Ecto neural progenitor cell (in vitro differentiated cells): ENCODE results near the gene ZKSCAN5.
"Not testable (repeated sequence)": the region's sequence is repeated elsewhere in the genome, so short reads cannot be mapped to it uniquely, and the experiment has no call there.

Experiments
- DNase-seq: peaks from one replicate; pipeline ENCODE4 v3.0.0-alpha.2; 2018; ENCODE audit warnings: low spot score

The ZKSCAN5 gene

GRCh38 chr7:99551767-99552463 lies 47.5 kb downstream of the ZKSCAN5 start, which contains the start of gene FAM200A:
FAM200A (minus strand) TSS chr7:99552114; CDS start chr7:99548407, 3,707 bp downstream.
- peak; percentile 88 for DNase-seq

GRCh38 chr7:99553039-99553438 lies 48.6 kb downstream of the ZKSCAN5 start:
- no peak for DNase-seq

DNA sequence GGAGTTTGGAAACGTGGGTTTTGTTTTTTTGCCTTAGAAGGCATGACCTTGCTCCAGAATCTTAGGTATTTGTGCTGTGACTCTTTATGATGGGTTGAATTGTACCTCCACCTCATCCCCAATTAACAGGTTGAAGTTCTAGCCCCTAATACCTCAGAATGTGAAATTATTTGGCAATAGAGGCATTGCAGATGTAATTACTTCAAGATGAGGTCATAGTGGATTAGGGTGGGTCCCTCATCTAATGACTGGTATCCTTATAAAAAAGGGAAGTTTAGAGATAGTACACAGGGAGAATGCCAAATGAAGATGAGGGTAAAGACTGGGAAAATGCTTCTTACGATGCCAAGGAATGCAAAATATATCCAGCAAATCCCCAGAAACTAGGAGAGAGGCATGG lies 50.5 kb downstream of the ZKSCAN5 start:
- DNase-seq: no peak

DNA sequence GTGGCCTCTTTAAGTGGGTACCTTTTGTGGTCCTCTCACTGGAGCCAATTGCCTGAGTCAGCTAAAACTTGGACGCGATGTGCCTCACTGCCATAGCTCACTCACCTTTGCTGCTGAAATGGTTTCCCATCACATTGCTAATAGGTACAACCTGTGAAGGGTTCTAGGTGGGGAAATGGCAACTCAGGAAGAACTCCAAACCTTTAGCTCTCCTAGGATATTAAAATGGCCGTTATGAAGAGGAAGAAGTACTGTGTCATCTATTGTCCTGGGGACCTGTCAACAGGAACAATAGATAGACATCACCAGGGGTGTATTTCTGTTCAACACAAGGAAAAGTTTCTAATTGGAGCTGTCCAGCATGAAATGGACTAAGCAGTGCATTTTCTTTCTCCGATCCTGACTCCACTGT lies 52.7 kb downstream of the ZKSCAN5 start:
- no peak for DNase-seq

- DNase-seq: no peak
Measured at GRCh38 chr7:99557940-99558305, 53.5 kb downstream of the ZKSCAN5 start.

- peak; percentile 97 for DNase-seq
Measured at GRCh38 chr7:99558306-99559174, 54.1 kb downstream of the ZKSCAN5 start, which contains the start of gene ZNF655. ZNF655 (plus strand) TSS chr7:99558642; CDS start chr7:99560560, 1,918 bp downstream.

DNA sequence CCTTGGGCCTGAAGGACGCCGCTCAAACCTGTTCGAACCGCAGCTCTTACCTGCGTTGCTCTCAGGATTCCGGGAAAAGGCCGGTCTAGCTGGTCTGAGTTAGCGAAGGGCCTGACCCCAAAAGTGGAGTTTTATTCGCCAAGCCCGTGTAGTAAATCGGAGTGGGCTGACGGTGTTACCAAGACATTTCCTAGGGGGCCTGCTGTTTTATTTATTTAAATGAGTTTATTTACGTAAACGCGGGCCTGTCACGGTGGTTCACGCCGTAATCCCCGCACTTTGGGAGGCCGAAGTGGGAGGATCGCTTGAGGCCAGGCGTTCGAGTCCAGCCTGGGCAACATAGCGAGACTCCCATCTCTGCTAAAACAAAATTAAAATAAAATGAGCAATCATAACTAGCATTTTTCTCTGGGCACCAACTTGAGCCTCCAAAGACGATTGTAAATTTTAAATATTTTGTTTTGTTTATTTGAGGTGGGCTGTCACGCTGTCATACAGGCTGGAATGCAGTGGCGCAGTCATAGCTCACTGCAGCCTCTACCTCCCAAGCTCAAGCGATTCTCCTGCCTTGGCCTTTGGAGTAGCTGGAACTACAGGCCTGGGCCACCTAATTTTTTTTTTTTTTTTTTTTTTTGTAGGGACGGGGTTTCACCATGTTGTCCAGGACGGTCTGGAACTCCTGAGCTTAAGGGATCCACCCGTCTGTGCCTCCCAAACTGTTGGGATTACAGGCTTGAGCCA lies 54.9 kb downstream of the ZKSCAN5 start:
- DNase-seq: no peak

- no peak for DNase-seq
Measured at GRCh38 chr7:99560834-99561736, 56.6 kb downstream of the ZKSCAN5 start.

GRCh38 chr7:99561737-99562051 lies 57.2 kb downstream of the ZKSCAN5 start:
- no peak for DNase-seq

GRCh38 chr7:99562114-99562784 lies 57.8 kb downstream of the ZKSCAN5 start:
- no peak for DNase-seq

DNA sequence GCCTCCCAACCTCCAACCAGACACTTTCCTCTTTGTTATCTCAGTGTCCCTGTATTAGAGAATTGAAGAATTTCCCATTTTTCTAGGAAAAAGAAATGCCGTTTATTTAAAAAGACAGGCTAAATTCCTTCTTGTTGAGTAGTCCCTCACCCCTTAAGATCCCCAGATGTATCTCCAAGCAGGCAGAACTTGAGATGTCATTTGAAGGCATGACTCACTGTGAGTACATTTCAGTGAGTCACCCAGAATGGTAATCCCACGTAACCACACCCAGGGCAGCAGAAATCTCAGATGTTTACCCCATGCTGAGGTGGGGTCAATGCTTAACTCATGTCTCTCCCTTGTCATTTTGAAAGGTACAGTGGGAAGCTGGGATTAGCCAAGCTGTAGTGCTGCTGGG lies 58.4 kb downstream of the ZKSCAN5 start:
- DNase-seq: no peak

GRCh38 chr7:99563650-99564049 lies 59.2 kb downstream of the ZKSCAN5 start:
- no peak for DNase-seq

- not testable (repeated sequence) for DNase-seq
Measured at GRCh38 chr7:99568770-99569169, 64.3 kb downstream of the ZKSCAN5 start.

GRCh38 chr7:99571768-99572167 lies 67.3 kb downstream of the ZKSCAN5 start:
- no peak for DNase-seq

DNA sequence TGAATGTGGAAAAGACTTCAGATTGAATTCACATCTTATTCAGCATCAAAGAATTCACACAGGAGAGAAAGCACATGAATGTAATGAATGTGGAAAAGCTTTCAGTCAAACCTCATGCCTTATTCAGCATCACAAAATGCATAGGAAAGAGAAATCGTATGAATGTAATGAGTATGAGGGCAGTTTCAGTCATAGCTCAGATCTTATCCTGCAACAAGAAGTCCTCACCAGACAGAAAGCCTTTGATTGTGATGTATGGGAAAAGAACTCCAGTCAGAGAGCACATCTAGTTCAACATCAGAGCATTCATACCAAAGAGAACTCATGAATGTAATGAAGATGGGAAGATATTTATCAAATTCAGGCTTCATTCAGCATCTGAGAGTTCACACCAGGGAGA lies 68.8 kb downstream of the ZKSCAN5 start:
- DNase-seq: no peak

- DNase-seq: no peak
Measured at GRCh38 chr7:99576251-99576650, 71.8 kb downstream of the ZKSCAN5 start.

DNA sequence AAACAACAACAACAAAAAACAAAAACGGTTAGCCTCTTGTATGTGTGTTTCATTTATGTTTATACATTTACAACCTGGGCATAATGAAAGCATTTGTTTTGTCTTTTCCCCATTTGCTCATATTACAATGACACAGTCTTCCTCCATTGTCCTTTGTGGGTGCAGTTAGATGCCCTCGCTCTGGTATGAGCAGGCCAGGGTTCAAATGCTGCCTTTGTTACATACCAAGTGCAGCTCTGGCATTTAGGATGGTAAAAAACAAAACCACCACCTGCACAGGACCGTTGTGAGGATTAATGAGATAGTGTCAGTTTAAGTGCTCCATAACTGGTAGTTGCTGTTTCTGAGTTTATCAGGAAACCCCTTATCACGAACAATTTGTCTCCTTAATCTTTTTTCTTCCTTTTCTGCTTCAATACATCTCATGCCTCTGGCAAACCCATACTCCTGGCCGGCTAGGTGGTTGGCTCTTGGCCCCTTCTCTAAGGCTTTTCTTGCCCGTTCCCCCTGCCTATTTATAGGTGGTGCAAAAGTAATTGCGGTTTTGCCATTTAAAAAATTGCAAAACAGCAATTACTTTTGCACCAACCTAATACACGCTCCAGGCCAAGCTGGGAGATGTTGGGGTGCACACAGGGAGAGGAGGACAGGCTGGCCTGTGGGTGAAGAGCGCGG lies 75.0 kb downstream of the ZKSCAN5 start:
- DNase-seq: no peak

- peak; percentile 87 for DNase-seq
Measured at GRCh38 chr7:99579956-99580777, 75.7 kb downstream of the ZKSCAN5 start.

DNA sequence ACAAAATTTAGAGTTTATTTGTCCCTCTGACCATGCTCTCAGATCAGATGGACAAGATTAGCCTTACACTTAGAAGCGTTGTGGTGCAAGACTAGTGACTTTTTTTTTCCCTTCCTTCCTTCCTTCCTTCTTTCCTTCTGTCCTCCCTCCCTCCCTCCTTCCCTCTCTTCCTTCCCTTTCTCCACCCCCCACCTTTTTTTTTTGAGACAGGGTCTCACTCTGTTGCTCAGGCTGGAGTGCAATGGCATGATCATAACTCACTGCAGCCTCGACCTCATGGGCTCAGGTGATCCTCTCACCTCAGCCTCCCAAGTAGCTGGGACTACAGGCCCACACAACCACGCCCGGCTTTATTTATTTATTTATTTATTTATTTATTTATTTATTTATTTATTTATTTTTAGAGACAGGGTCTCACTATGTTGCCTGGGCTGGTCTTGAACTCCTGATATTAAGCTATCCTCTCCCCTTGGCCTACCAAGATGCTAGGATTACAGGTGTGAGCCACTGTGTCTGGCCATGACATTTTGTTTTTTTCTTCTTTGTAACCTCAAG lies 76.4 kb downstream of the ZKSCAN5 start:
- not testable (repeated sequence) for DNase-seq
